Coronary artery (tissue), 2 donors: ENCODE measurements around the gene STING1.
A peak's percentile ranks its signal among the peaks of the same experiment; 100 is the strongest.
"Not testable (repeated sequence)": the region's sequence is repeated elsewhere in the genome, so short reads cannot be mapped to it uniquely, and the experiment has no call there.

ENCODE experiments used
- DNase-seq: peaks from one replicate; pipeline ENCODE4 v3.0.0-alpha.2; 2017; ENCODE audit warnings: low spot score
- H3K27ac ChIP-seq, 2 donors: fragments of 200-600 bp; sonication (generic); one replicate each; pipeline ENCODE4 v1.5.1; 2016 to 2019
- H3K4me3 ChIP-seq: fragments of 200-600 bp; sonication (generic); 2 replicates; pipeline ENCODE4 v1.5.1; 2016; ENCODE audit warnings: mild to moderate bottlenecking, moderate library complexity
- CTCF ChIP-seq: fragments of 200-600 bp; sonication (generic); IDR thresholded peaks from one replicate; pipeline ENCODE4 v1.5.1; 2019; ENCODE audit warnings: antibody characterized with exemption

The STING1 gene

GRCh38 chr5:139512786-139513390 is 30.3 kb upstream of the STING1 start:
- H3K27ac ChIP-seq: no peak overlapping the region
- no peak for DNase-seq
- H3K4me3 ChIP-seq: no peak overlapping the region
- TF ChIP-seq CTCF: no peak

- not testable (repeated sequence) for H3K27ac ChIP-seq, DNase-seq, H3K4me3 ChIP-seq
Observed at GRCh38 chr5:139504722-139505121, 22.2 kb upstream of the STING1 start.

- DNase-seq, H3K27ac ChIP-seq, H3K4me3 ChIP-seq: not testable (repeated sequence)
Observed at GRCh38 chr5:139503879-139504278, 21.3 kb upstream of the STING1 start.

GRCh38 chr5:139503036-139503817 is 20.7 kb upstream of the STING1 start:
- not testable (repeated sequence) for H3K27ac ChIP-seq, DNase-seq, H3K4me3 ChIP-seq

GRCh38 chr5:139501381-139501780 is 18.8 kb upstream of the STING1 start:
- Histone ChIP-seq H3K27ac (no peak overlapping the region), H3K4me3 (no peak overlapping the region)
- no peak for DNase-seq
- no peak for TF ChIP-seq CTCF

GRCh38 chr5:139495638-139496435 is 13.3 kb upstream of the STING1 start:
- TF ChIP-seq CTCF: no peak
- Histone ChIP-seq H3K4me3 (no peak overlapping the region), H3K27ac (peak overlapping the region in 1 of 2 donors; percentile 6)
- DNase-seq: no peak

- H3K27ac ChIP-seq: no peak overlapping the region
- DNase-seq: no peak
- H3K4me3 ChIP-seq: no peak overlapping the region
- TF ChIP-seq CTCF: no peak
Observed at GRCh38 chr5:139494832-139495231, 12.3 kb upstream of the STING1 start.

GRCh38 chr5:139494256-139494655 is 11.7 kb upstream of the STING1 start:
- H3K27ac ChIP-seq: no peak overlapping the region
- no peak for DNase-seq
- no peak overlapping the region for H3K4me3 ChIP-seq
- TF ChIP-seq CTCF: no peak
